Central memory CD4-positive, alpha-beta T cell (primary cell): Measurements from ENCODE around the gene SALL1.

Experiments
- DNase-seq: peaks from one replicate; pipeline ENCODE4 v3.0.0; 2022

SALL1 gene

GRCh38 chr16:51140112-51140511 lies 11.0 kb downstream of the SALL1 start:
- no peak for DNase-seq

GRCh38 chr16:51139568-51139967 lies 11.5 kb downstream of the SALL1 start:
- no peak for DNase-seq

GRCh38 chr16:51138178-51138577 lies 12.9 kb downstream of the SALL1 start:
- no peak for DNase-seq

- no peak for DNase-seq
These were observed 14.0 kb downstream of the SALL1 start for GRCh38 chr16:51137097-51137496.

- DNase-seq, result no peak
These were observed 16.2 kb downstream of the SALL1 start for GRCh38 chr16:51134876-51135275.

GRCh38 chr16:51134269-51134812 lies 16.7 kb downstream of the SALL1 start:
- DNase-seq, result no peak

GRCh38 chr16:51133688-51134087 lies 17.4 kb downstream of the SALL1 start:
- DNase-seq, result no peak

GRCh38 chr16:51133183-51133582 lies 17.9 kb downstream of the SALL1 start:
- no peak for DNase-seq

- DNase-seq, result no peak
These were observed 18.5 kb downstream of the SALL1 start for GRCh38 chr16:51132490-51133115.

GRCh38 chr16:51131619-51132018 lies 19.5 kb downstream of the SALL1 start:
- DNase-seq, result no peak

GRCh38 chr16:51129105-51129504 lies 22.0 kb downstream of the SALL1 start:
- DNase-seq, result no peak

- DNase-seq, result no peak
These were observed 25.1 kb downstream of the SALL1 start for GRCh38 chr16:51125992-51126391.

- DNase-seq, result no peak
These were observed 26.2 kb downstream of the SALL1 start for GRCh38 chr16:51124896-51125295.

- DNase-seq, result no peak
These were observed 29.2 kb downstream of the SALL1 start for GRCh38 chr16:51121850-51122249.

GRCh38 chr16:51120730-51121347 lies 30.2 kb downstream of the SALL1 start:
- no peak for DNase-seq

- no peak for DNase-seq
These were observed 30.9 kb downstream of the SALL1 start for GRCh38 chr16:51119973-51120729.

GRCh38 chr16:51119556-51119955 lies 31.5 kb downstream of the SALL1 start:
- DNase-seq, result no peak

- DNase-seq, result no peak
These were observed 34.7 kb downstream of the SALL1 start for GRCh38 chr16:51116353-51116752.

- no peak for DNase-seq
These were observed 36.7 kb downstream of the SALL1 start for GRCh38 chr16:51114382-51114781.

- DNase-seq, result no peak
These were observed 37.6 kb downstream of the SALL1 start for GRCh38 chr16:51113236-51114125.

GRCh38 chr16:51112323-51112722 lies 38.7 kb downstream of the SALL1 start:
- no peak for DNase-seq

GRCh38 chr16:51111759-51112158 lies 39.3 kb downstream of the SALL1 start:
- no peak for DNase-seq

GRCh38 chr16:51110700-51111157 lies 40.3 kb downstream of the SALL1 start:
- no peak for DNase-seq
